ENCODE data around the gene KCNK16. TPM values are rescaled to one million over a fixed set of nuclear protein-coding genes. Genes with fewer than 3 reads are reported as not detected.

Gene KCNK16
- total and polyA plus RNA-seq, 2 donors (not counting 1 experiment from before 2014, with no cell fraction given) = not detected

DNA sequence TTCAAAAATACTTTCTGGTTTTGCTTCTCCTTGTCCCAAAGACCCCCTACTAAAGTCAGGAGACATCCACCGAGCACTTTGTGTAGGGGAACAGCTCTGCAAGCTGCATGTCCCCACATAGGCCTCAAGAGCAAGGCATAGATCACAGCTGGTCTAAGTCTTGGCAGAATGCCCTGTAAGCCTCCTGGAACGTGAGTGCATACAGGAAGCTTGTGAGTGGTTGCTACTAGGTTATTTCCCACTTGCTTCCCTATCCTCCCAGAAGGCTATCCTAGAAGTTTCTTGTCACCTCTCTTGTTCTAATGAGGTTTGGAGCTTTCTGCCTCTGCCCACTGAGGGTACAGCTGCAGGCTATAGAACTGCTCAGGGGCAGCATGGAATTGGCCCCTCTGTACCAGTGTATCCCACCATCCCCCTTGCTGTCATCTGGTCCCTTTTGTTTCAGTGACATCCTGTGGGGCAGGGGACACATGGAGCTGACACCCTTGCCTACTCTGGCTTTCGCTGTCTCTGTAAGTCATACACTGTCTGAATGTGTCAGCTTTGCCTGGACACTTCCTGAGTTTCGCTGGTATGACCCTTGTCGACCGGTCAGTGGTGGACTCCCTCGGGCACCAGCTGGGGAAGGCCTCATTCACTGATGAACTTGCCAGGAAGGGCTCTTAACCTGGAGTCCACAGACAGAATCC lies 35.6 kb upstream of the KCNK16 start:
- ATAC-seq (ENCODE audit: low read depth) = no peak
- Histone ChIP-seq H3K9ac (ENCODE audit: low read length) (no peak overlapping the region), H3K36me3 (replicated peaks in 1 of 2; ENCODE audit: control extremely low read depth in 1 of 2, control insufficient read depth in 1 of 2, extremely low read depth in 1 of 2, insufficient read depth in 2 of 2, low read length in 1 of 2) (no peaks in the 10 kb centered on the region), H3K27me3 (replicated peaks in 1 of 4; ENCODE audit: control extremely low read depth in 1 of 4, control insufficient read depth in 3 of 4, insufficient read depth in 4 of 4, low read length in 3 of 4) (peaks cover 0 to 3% (median 0%) of the 10 kb centered on the region in 4 experiments), H4K20me1 (ENCODE audit: control insufficient read depth, insufficient read depth, low read length, poor library complexity, severe bottlenecking) (no peaks in the 10 kb centered on the region), H3K9me3 (ENCODE audit: control extremely low read depth in 1 of 3, control insufficient read depth in 2 of 3, insufficient read depth in 1 of 3, low read length in 2 of 3) (no peaks in the 10 kb centered on the region), H3K79me2 (ENCODE audit: control insufficient read depth, insufficient read depth, low read length) (no peaks in the 10 kb centered on the region), H3K4me1 (ENCODE audit: control insufficient read depth in 2 of 2, insufficient read depth in 2 of 2, low read length in 2 of 2) (peaks cover 3% of the 10 kb centered on the region in 2 donors), H3K4me3 (ENCODE audit: control extremely low read depth in 1 of 5, extremely low read depth in 1 of 5, insufficient read depth in 1 of 5, low read depth in 2 of 5, low read length in 4 of 5) (no peak overlapping the region), H3K27ac (ENCODE audit: low read length in 2 of 2) (no peak overlapping the region), H3K4me2 (replicated peaks; ENCODE audit: low read depth, low read length, poor library complexity, severe bottlenecking) (no peak overlapping the region), H2AFZ (ENCODE audit: insufficient read depth, low read depth, low read length, poor library complexity, severe bottlenecking) (no peak overlapping the region)
- Mint-ChIP-seq H3K9me3 (ENCODE audit: insufficient read depth) (no peaks in the 10 kb centered on the region), H3K27me3 (peaks cover 10% of the 10 kb centered on the region), H3K4me3 (no peak overlapping the region), H3K4me1 (no peaks in the 10 kb centered on the region), H3K27ac (no peak overlapping the region)
- DNase-seq = no peak
- no peak for TF ChIP-seq EZH2 (IDR thresholded peaks at IDR 0.05; ENCODE audit: borderline replicate concordance, insufficient read depth, low read depth, low read length, poor library complexity, severe bottlenecking)
- TF ChIP-seq, protein P1, sequence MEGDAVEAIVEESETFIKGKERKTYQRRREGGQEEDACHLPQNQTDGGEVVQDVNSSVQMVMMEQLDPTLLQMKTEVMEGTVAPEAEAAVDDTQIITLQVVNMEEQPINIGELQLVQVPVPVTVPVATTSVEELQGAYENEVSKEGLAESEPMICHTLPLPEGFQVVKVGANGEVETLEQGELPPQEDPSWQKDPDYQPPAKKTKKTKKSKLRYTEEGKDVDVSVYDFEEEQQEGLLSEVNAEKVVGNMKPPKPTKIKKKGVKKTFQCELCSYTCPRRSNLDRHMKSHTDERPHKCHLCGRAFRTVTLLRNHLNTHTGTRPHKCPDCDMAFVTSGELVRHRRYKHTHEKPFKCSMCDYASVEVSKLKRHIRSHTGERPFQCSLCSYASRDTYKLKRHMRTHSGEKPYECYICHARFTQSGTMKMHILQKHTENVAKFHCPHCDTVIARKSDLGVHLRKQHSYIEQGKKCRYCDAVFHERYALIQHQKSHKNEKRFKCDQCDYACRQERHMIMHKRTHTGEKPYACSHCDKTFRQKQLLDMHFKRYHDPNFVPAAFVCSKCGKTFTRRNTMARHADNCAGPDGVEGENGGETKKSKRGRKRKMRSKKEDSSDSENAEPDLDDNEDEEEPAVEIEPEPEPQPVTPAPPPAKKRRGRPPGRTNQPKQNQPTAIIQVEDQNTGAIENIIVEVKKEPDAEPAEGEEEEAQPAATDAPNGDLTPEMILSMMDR (IDR thresholded peaks at IDR 0.05) = no peak
- intact Hi-C loops (cut with micrococcal nuclease) = no loop called here
- POLR2A ChIA-PET = no interaction called here
- WGBS (ENCODE audit: insufficient coverage) = 74% methylated on average over 6 of the region's 7 CpGs
- CTCF ChIA-PET = interaction anchor here (1.4 to 1.5 kb wide), 2 partner anchors 10 to 11 kb away, joined by 4 to 6 read pairs; no protein-coding TSS in a partner anchor

DNA sequence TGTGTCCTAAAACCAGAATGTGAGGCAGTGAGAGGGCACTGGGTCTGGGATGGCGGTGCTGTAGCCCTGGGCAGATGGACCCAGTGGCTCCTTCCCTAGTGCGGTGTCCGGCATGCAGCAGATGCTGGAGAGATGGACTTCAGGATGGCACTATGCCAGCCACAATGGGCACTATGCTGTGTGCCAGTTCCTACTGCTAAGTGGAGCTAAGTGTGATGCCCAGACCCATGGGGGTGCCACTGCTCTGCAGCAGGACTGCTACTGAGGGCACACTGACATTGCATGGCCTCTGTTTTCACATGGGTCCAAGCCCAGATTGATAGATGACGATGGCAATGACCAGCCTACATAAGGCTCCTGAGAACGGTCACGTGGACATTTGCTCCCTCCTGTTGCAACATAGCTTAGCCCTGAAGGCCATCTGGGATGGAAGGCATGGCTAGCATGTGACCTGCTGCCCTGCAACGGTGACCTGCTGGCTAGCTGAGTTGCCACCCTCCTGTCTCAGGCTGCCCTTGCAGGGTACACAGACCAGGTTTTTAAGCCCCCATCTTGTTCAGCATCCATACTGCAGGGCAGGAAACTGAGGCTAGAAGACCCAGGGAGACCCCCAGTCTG lies 31.3 kb upstream of the KCNK16 start:
- H4K20me1 ChIP-seq (ENCODE audit: control insufficient read depth, insufficient read depth, low read length, poor library complexity, severe bottlenecking) = no peaks in the 10 kb centered on the region
- no peak overlapping the region for H3K4me3 ChIP-seq (ENCODE audit: control extremely low read depth in 1 of 5, extremely low read depth in 1 of 5, insufficient read depth in 1 of 5, low read depth in 2 of 5, low read length in 4 of 5)
- no peaks in the 10 kb centered on the region for H3K79me2 ChIP-seq (ENCODE audit: control insufficient read depth, insufficient read depth, low read length)
- H3K9me3 Mint-ChIP-seq (ENCODE audit: insufficient read depth) = no peaks in the 10 kb centered on the region
- H3K4me1 ChIP-seq (ENCODE audit: control insufficient read depth in 2 of 2, insufficient read depth in 2 of 2, low read length in 2 of 2) = no peaks in the 10 kb centered on the region
- no peak overlapping the region for H2AFZ ChIP-seq (ENCODE audit: insufficient read depth, low read depth, low read length, poor library complexity, severe bottlenecking)
- no peak overlapping the region for H3K27ac Mint-ChIP-seq
- CTCF ChIA-PET = interaction anchor here (2.9 kb wide), 1 partner anchor 9 kb away, joined by 14 read pairs; no protein-coding TSS in a partner anchor
- DNase-seq (no peak), ATAC-seq (ENCODE audit: low read depth) (no peak)
- H3K27ac ChIP-seq (ENCODE audit: low read length in 2 of 2) = no peak overlapping the region
- peaks cover 4% of the 10 kb centered on the region for H3K27me3 Mint-ChIP-seq
- POLR2A ChIA-PET = no interaction called here
- H3K4me3 Mint-ChIP-seq = no peak overlapping the region
- no peak overlapping the region for H3K9ac ChIP-seq (ENCODE audit: low read length)
- TF ChIP-seq, protein P1 (IDR thresholded peaks at IDR 0.05) = no peak
- TF ChIP-seq EZH2 (IDR thresholded peaks at IDR 0.05; ENCODE audit: borderline replicate concordance, insufficient read depth, low read depth, low read length, poor library complexity, severe bottlenecking) = no peak
- WGBS (ENCODE audit: insufficient coverage) = 95% methylated on average over 7 of the region's 7 CpGs
- intact Hi-C loops (cut with micrococcal nuclease) = no loop called here
- peaks cover 0 to 3% (median 0%) of the 10 kb centered on the region in 4 experiments for H3K27me3 ChIP-seq (replicated peaks in 1 of 4; ENCODE audit: control extremely low read depth in 1 of 4, control insufficient read depth in 3 of 4, insufficient read depth in 4 of 4, low read length in 3 of 4)
- H3K9me3 ChIP-seq (ENCODE audit: control extremely low read depth in 1 of 3, control insufficient read depth in 2 of 3, insufficient read depth in 1 of 3, low read length in 2 of 3) = no peaks in the 10 kb centered on the region
- no peak overlapping the region for H3K4me2 ChIP-seq (replicated peaks; ENCODE audit: low read depth, low read length, poor library complexity, severe bottlenecking)
- H3K4me1 Mint-ChIP-seq = no peaks in the 10 kb centered on the region
- H3K36me3 ChIP-seq (replicated peaks in 1 of 2; ENCODE audit: control extremely low read depth in 1 of 2, control insufficient read depth in 1 of 2, extremely low read depth in 1 of 2, insufficient read depth in 2 of 2, low read length in 1 of 2) = no peaks in the 10 kb centered on the region

Measured in B cell (primary cell).